Keratinocyte (primary cell): ENCODE measurements around the gene ANKRD40. TPM values are rescaled to one million over a fixed set of nuclear protein-coding genes. Genes with fewer than 3 reads are reported as not detected.

ENCODE experiments used
- DNase-seq: peaks from one replicate; pipeline ENCODE4 v3.0.0-alpha.2; 2011; ENCODE audit warnings: low read depth, missing footprints, low spot score
- FAIRE-seq: peaks from 2 replicates; lab custom pipeline; 2011; peaks lifted over from hg19 to GRCh38; lab: Jason Lieb, UNC
- H2AFZ ChIP-seq: 2 replicates; pipeline ENCODE4 v1.6.0; 2012; ENCODE audit warnings: low read length, control low read depth, inconsistent platforms; ENCODE audit not compliant: control insufficient read depth
- H3K27ac ChIP-seq: 2 replicates; pipeline ENCODE4 v1.5.1; 2011; ENCODE audit warnings: low read length; ENCODE audit not compliant: control insufficient read depth, insufficient read depth
- H3K27me3 ChIP-seq: 3 replicates; pipeline ENCODE4 v1.6.0; 2011; ENCODE audit warnings: low read length; ENCODE audit not compliant: control insufficient read depth, insufficient read depth; ENCODE audit errors: extremely low read depth
- H3K36me3 ChIP-seq, 2 experiments: 2 replicates in 1 of 2; 3 replicates in 1 of 2; pipeline ENCODE4 v1.5.1; 2011; ENCODE audit warnings: low read length in 2 of 2, mild to moderate bottlenecking in 1 of 2; ENCODE audit not compliant: control insufficient read depth in 2 of 2, insufficient read depth in 2 of 2; ENCODE audit errors: extremely low read depth in 1 of 2
- H3K4me1 ChIP-seq: 3 replicates; pipeline ENCODE4 v1.5.1; 2011; ENCODE audit warnings: low read length; ENCODE audit not compliant: control insufficient read depth, insufficient read depth; ENCODE audit errors: extremely low read depth
- H3K4me2 ChIP-seq: 3 replicates; pipeline ENCODE4 v1.6.0; 2011; ENCODE audit warnings: low read depth, low read length; ENCODE audit not compliant: control insufficient read depth, insufficient read depth; ENCODE audit errors: extremely low read depth
- H3K4me3 ChIP-seq, 3 experiments: fragments of 200-600 bp in 1 of 3; sonication (generic) in 1 of 3; 2 replicates in 2 of 3; 3 replicates in 1 of 3; pipeline ENCODE4 v1.5.1; 2011 to 2016; ENCODE audit warnings: low read length in 3 of 3, mild to moderate bottlenecking in 3 of 3, control low read depth in 2 of 3, inconsistent platforms in 1 of 3, low read depth in 1 of 3, mixed read lengths in 1 of 3, mixed run types in 1 of 3, moderate library complexity in 1 of 3; ENCODE audit not compliant: control insufficient read depth in 2 of 3, insufficient read depth in 2 of 3; ENCODE audit errors: extremely low read depth in 1 of 3
- H3K79me2 ChIP-seq: 2 replicates; pipeline ENCODE4 v1.6.0; 2012; ENCODE audit warnings: low read length; ENCODE audit not compliant: control insufficient read depth, insufficient read depth
- H3K9ac ChIP-seq: 3 replicates; pipeline ENCODE4 v1.6.0; 2011; ENCODE audit warnings: low read length; ENCODE audit not compliant: control insufficient read depth, insufficient read depth; ENCODE audit errors: extremely low read depth
- H3K9me1 ChIP-seq: 3 replicates; pipeline ENCODE4 v1.6.0; 2011; ENCODE audit warnings: low read length; ENCODE audit not compliant: control insufficient read depth, insufficient read depth; ENCODE audit errors: extremely low read depth
- H3K9me3 ChIP-seq: 2 replicates; pipeline ENCODE4 v1.5.1; 2012; ENCODE audit warnings: low read depth, low read length; ENCODE audit not compliant: control insufficient read depth
- H4K20me1 ChIP-seq: 3 replicates; pipeline ENCODE4 v1.6.0; 2011; ENCODE audit warnings: low read length; ENCODE audit not compliant: control insufficient read depth, insufficient read depth; ENCODE audit errors: extremely low read depth
- CTCF ChIP-seq, 3 experiments: IDR thresholded peaks in 1 of 3; conservative IDR thresholded peaks in 1 of 3; optimal IDR thresholded peaks in 1 of 3; 2 replicates in 2 of 3; 3 replicates in 1 of 3; pipeline versions ENCODE3 to v1.5.1; 2011; ENCODE audit warnings: low read length in 3 of 3, mild to moderate bottlenecking in 3 of 3, moderate library complexity in 2 of 3, control low read depth in 1 of 3, inconsistent platforms in 1 of 3; ENCODE audit not compliant: insufficient read depth in 2 of 3; ENCODE audit errors: extremely low read depth in 1 of 3
- EZH2 ChIP-seq: IDR thresholded peaks from one replicate; pipeline ENCODE4 v1.6.1; 2012; ENCODE audit warnings: inconsistent platforms, mild to moderate bottlenecking, low read length, moderate library complexity
- dilution Hi-C: fragments of 300-500 bp; cut with MboI; formaldehyde crosslinking; loops from one replicate; pipeline ENCODE4 v1.7.0; 2020; ENCODE audit warnings: low sequenced_read_pairs; ENCODE audit not compliant: extremely low pct_ligation_motif_present
- polyA plus RNA-seq, 5 experiments: library from polyadenylated mRNA; depleted of rRNA in 3 of 5; stranded (reverse) in 3 of 5; stranded (forward) in 1 of 5; unstranded in 1 of 5; fragments of >200 nt; gene quantifications; 1 replicate in 1 of 5; 2 replicates in 3 of 5; 3 replicates in 1 of 5; pipeline versions ENCODE4 v1.2.1 to v1.2.3, GENCODE V29; 2011 to 2012; ENCODE audit warnings: missing spikeins in 2 of 5, low read depth in 1 of 5, low replicate concordance in 1 of 5

The ANKRD40 gene
- polyA plus RNA-seq, 1 donor (not counting 4 experiments of a cell fraction or from before 2014, with no cell fraction given): 32.7 TPM

- H3K9ac ChIP-seq: no peak overlapping the region
- H3K9me3 ChIP-seq: no peaks in the 10 kb centered on the region
- no peaks in the 10 kb centered on the region for H3K4me1 ChIP-seq
- no peak overlapping the region for H3K27ac ChIP-seq
- no peaks in the 10 kb centered on the region for H3K9me1 ChIP-seq
- H3K79me2 ChIP-seq: peaks cover 11% of the 10 kb centered on the region
- TF ChIP-seq EZH2 (no peak), CTCF (optimal IDR thresholded peaks at IDR 0.05 in 1 of 3, IDR thresholded peaks at IDR 0.05 in 1 of 3, conservative IDR thresholded peaks at IDR 0.05 in 1 of 3; ENCODE audit: extremely low read depth in 1 of 3, insufficient read depth in 2 of 3, low read length in 3 of 3) (no peak)
- H3K4me2 ChIP-seq: no peak overlapping the region
- no peaks in the 10 kb centered on the region for H3K27me3 ChIP-seq
- DNase-seq (no peak), FAIRE-seq (no peak)
- H3K36me3 ChIP-seq: no peaks in the 10 kb centered on the region
- no peak overlapping the region for H2AFZ ChIP-seq
- H4K20me1 ChIP-seq: peaks cover under 1% of the 10 kb centered on the region
- H3K4me3 ChIP-seq: no peak overlapping the region
- dilution Hi-C loops: no loop called here
Observed at GRCh38 chr17:50715471-50715870, 7.8 kb upstream of the ANKRD40 start.

- Histone ChIP-seq H3K4me1 (peaks cover 12% of the 10 kb centered on the region), H3K36me3 (no peaks in the 10 kb centered on the region), H3K79me2 (peaks cover 4% of the 10 kb centered on the region), H3K27me3 (no peaks in the 10 kb centered on the region), H3K9ac (no peak overlapping the region), H3K4me3 (no peak overlapping the region), H3K27ac (no peak overlapping the region), H2AFZ (no peak overlapping the region), H4K20me1 (no peaks in the 10 kb centered on the region), H3K9me1 (no peaks in the 10 kb centered on the region), H3K9me3 (no peaks in the 10 kb centered on the region), H3K4me2 (no peak overlapping the region)
- no peak for FAIRE-seq
- dilution Hi-C loops: no loop called here
- no peak for DNase-seq
- no peak for TF ChIP-seq EZH2
- no peak for TF ChIP-seq CTCF (optimal IDR thresholded peaks at IDR 0.05 in 1 of 3, IDR thresholded peaks at IDR 0.05 in 1 of 3, conservative IDR thresholded peaks at IDR 0.05 in 1 of 3; ENCODE audit: extremely low read depth in 1 of 3, insufficient read depth in 2 of 3, low read length in 3 of 3)
Observed at GRCh38 chr17:50712641-50713040, 4.9 kb upstream of the ANKRD40 start.
